ENCODE data around the gene BRAF.
"Not testable (repeated sequence)": the region's sequence is repeated elsewhere in the genome, so short reads cannot be mapped to it uniquely, and the experiment has no call there.

BRAF gene

GRCh38 chr7:140924821-140925421 is at the start of gene BRAF:
TSS of gene BRAF (minus strand) at chr7:140924929. CDS start at chr7:140924703, 226 bp downstream.
- peak; percentile 43 for DNase-seq (ENCODE audit: low read depth, low spot score)
- peak within 1 kb of the TSS; percentile 71 for H3K27ac ChIP-seq

- no peak for DNase-seq (ENCODE audit: low read depth, low spot score)
These were observed 48.4 kb upstream of the BRAF start for GRCh38 chr7:140972876-140973829.

GRCh38 chr7:140972344-140972743 is 47.6 kb upstream of the BRAF start:
- no peak overlapping the region for H3K27ac ChIP-seq
- DNase-seq (ENCODE audit: low read depth, low spot score), result no peak

More at GRCh38 chr7:140972876-140973829, 48.4 kb upstream of the BRAF start:
- H3K27ac ChIP-seq, result no peak overlapping the region

- H3K27ac ChIP-seq, result no peak overlapping the region
- DNase-seq (ENCODE audit: low read depth, low spot score), result no peak
These were observed 42.7 kb upstream of the BRAF start for GRCh38 chr7:140967438-140967837.

- no peak overlapping the region for H3K27ac ChIP-seq
- no peak for DNase-seq (ENCODE audit: low read depth, low spot score)
These were observed 42.0 kb upstream of the BRAF start for GRCh38 chr7:140966561-140967233.

GRCh38 chr7:140961117-140961516 is 36.4 kb upstream of the BRAF start:
- no peak for DNase-seq (ENCODE audit: low read depth, low spot score)
- no peak overlapping the region for H3K27ac ChIP-seq

- DNase-seq (ENCODE audit: low read depth, low spot score); H3K27ac ChIP-seq: not testable (repeated sequence)
These were observed 32.3 kb upstream of the BRAF start for GRCh38 chr7:140956997-140957396.

GRCh38 chr7:140945940-140946339 is 21.2 kb upstream of the BRAF start:
- no peak overlapping the region for H3K27ac ChIP-seq
- no peak for DNase-seq (ENCODE audit: low read depth, low spot score)

GRCh38 chr7:140942242-140942641 is 17.5 kb upstream of the BRAF start:
- not testable (repeated sequence) for DNase-seq (ENCODE audit: low read depth, low spot score); H3K27ac ChIP-seq

- no peak for DNase-seq (ENCODE audit: low read depth, low spot score)
- H3K27ac ChIP-seq, result no peak overlapping the region
These were observed 16.2 kb upstream of the BRAF start for GRCh38 chr7:140940898-140941297.

- no peak overlapping the region for H3K27ac ChIP-seq
- DNase-seq (ENCODE audit: low read depth, low spot score), result no peak
These were observed 13.1 kb upstream of the BRAF start for GRCh38 chr7:140937702-140938264.

- no peak for DNase-seq (ENCODE audit: low read depth, low spot score)
- no peak overlapping the region for H3K27ac ChIP-seq
These were observed 4.0 kb upstream of the BRAF start for GRCh38 chr7:140928491-140929309.

GRCh38 chr7:140927945-140928344 is 3.2 kb upstream of the BRAF start:
- not testable (repeated sequence) for DNase-seq (ENCODE audit: low read depth, low spot score)

GRCh38 chr7:140927351-140927750 is 2.6 kb upstream of the BRAF start:
- no peak for DNase-seq (ENCODE audit: low read depth, low spot score)
- no peak overlapping the region for H3K27ac ChIP-seq

More at GRCh38 chr7:140927945-140928344, 3.2 kb upstream of the BRAF start:
- H3K27ac ChIP-seq, result not testable (repeated sequence)

GRCh38 chr7:140926021-140926817 is 1.5 kb upstream of the BRAF start:
- no peak for DNase-seq (ENCODE audit: low read depth, low spot score)
- H3K27ac ChIP-seq, result no peak overlapping the region

- no peak for DNase-seq (ENCODE audit: low read depth, low spot score)
These were observed 509 bp downstream of the BRAF start for GRCh38 chr7:140924019-140924820.

GRCh38 chr7:140923358-140924006 is 1.2 kb downstream of the BRAF start:
- DNase-seq (ENCODE audit: low read depth, low spot score), result no peak
- peak overlapping the region; percentile 71 for H3K27ac ChIP-seq

More at GRCh38 chr7:140924019-140924820, 509 bp downstream of the BRAF start:
- H3K27ac ChIP-seq, result peak overlapping the region; percentile 71

All from epithelial cell of prostate (primary cell).